Esophagus muscularis mucosa (tissue), 3 donors: ENCODE data around the gene TELO2.

Experiments used
- CTCF ChIP-seq, 3 experiments: fragments of 200-600 bp in 2 of 3; fragments of 450-650 bp in 1 of 3; sonication (generic) in 2 of 3; IDR thresholded peaks; one replicate each; pipeline ENCODE4 v1.5.1; 2017 to 2019; ENCODE audit warnings: antibody characterized with exemption in 3 of 3, mild to moderate bottlenecking in 2 of 3, moderate library complexity in 1 of 3
- POLR2A ChIP-seq: fragments of 450-650 bp; IDR thresholded peaks from one replicate; pipeline ENCODE4 v1.6.1; 2017; ENCODE audit warnings: antibody characterized with exemption, moderate library complexity, mild to moderate bottlenecking, low read depth

GRCh38 chr16:1537763-1538289, 44.7 kb downstream of the TELO2 start:
- no peak for TF ChIP-seq POLR2A
- TF ChIP-seq CTCF (IDR thresholded peaks at IDR 0.05), result no peak
